SKM-1 (cell line): ENCODE measurements around the gene RPL37A.
"Not testable (repeated sequence)": the region's sequence is repeated elsewhere in the genome, so short reads cannot be mapped to it uniquely, and the experiment has no call there.

Experiments
- DNase-seq: peaks from one replicate; lab custom pipeline; 2025; ENCODE audit not compliant: unreplicated experiment; lab: John Stamatoyannopoulos, UW

RPL37A gene

DNA sequence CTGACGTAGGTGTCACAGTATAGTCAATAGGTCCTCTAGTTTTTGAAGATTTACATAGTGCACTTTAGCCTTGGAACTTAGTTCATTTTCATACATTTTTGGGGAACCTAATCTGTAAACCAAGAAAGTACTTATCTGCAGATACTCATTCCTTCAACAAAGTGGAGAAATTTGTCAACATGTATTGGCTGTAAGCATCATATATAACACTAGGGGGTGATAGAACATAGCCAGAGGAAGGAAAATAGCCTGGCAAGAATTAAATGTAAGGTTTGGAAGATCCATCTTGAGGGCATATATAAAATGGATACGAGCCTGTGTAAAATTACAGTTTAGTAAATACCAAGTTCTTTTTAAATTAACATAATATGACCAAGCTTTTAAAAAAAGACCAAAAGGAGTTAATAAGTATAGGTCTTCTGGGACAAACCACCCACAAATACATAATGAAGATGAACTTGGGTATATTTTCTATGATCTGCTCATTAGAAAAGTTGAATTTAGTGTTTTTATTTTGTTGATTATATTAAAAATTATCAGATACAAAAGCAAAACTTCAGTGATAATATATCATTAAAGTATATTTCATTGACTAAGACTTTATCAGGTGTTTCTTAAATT, 18.2 kb downstream of the RPL37A start:
- DNase-seq, result peak; percentile 53

DNA sequence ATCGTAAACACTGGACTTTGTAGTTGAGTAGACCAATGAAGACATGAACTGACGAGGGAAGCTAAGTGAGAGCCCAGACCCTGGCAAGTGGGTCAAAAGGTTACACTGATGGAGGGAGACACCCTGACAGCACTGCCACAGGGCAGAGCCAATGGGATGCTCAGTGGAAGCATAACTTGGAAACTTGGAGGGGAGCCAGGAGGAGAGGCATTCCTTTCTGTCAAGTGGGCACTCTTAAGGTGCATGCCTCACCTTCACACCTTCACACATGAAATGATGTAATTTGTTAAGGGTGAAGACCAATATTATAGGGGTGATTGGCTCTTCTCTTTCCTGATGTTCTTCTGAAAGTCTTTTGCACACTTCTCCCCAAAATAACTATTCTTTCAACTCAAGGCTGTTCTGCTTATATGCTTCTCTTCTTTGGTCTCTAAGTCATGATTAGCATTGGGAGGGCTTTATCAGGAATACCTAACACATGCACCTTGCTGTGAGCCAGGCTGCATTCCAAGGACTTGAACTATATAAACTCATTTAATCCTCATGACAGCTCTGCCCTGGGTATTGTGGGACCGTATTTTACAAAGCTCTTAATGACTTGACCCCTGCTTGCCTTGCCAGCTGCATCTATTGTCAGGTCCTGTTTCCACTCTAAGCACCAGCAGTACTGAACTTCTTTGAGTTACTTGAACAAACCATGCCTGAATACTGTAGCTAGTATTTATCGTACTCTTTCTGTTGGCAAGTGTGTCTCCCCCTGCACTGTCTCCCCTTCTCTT, 19.0 kb downstream of the RPL37A start:
- no peak for DNase-seq

DNA sequence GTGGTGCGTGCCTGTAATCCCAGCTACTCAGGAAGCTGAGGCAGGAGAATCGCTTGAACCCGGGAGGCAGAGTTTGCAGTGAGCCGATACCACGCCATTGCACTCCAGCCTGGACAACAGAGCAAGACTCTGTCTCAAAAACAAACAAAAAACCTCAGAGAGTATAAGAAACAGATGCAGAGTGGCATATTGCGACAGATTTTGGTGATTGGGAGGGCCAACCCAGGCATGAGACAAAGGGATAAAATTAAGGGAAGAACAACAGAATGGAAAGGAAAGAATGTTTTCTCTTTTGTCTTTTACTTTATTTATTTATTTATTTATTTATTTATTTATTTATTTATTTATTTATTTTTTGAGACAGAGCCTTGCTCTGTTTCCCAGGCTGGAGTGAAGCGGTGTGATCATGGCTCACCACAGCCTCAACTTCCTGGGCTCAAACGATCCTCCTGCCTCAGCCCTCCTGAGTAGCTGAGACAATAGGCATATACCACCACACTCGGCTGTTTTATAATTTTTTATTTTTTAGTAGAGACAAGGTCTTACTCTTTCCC, 20.0 kb downstream of the RPL37A start:
- DNase-seq, result not testable (repeated sequence)

DNA sequence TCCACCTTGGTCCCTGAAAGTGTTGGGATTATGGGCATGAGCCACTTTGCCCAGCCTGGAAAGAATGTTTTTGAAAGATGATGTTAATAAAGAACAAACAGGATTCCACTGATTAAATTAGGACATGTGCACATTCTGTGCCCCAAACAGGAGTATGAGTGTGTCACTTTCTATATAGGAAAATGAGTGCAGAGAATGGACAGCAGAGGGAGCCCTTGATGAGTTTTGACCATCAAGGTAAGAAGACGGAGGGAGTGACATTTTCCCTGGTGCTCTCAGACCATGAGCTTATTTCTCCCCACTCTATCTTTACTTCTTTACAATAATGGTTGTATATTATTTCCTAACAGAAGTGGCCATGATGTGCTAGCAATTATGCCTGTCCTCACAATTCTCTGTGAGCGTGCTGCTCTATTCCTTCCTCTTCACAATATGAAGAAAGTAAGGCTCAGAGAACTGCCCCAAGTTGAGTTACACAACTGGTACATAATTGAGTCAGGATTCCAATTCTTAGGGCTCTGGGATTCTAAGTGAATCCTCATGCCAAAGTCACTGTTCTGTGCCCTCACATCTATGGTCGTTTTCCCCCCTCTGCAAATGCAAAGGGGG, 20.6 kb downstream of the RPL37A start:
- DNase-seq, result peak; percentile 44

DNA sequence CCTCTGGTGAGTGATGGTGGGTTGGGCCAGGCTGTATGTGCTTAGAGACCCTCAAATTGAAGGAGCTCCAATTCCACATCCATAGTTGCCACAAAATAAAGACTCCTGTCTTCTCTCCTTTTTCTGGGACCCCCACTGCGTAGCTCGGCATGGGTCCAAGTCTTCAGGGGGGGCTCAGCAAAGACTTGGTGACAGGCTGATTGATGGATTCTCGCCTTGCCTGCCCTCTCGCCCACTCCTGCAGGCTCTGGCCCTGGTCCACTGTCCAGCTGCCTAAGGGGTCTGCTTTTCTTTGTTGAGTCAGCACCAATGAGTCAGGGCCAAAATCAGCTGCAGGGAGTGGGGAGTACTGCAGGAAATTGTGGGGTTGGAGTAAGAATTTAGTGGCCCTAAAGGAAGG, 21.5 kb downstream of the RPL37A start:
- DNase-seq, result no peak

DNA sequence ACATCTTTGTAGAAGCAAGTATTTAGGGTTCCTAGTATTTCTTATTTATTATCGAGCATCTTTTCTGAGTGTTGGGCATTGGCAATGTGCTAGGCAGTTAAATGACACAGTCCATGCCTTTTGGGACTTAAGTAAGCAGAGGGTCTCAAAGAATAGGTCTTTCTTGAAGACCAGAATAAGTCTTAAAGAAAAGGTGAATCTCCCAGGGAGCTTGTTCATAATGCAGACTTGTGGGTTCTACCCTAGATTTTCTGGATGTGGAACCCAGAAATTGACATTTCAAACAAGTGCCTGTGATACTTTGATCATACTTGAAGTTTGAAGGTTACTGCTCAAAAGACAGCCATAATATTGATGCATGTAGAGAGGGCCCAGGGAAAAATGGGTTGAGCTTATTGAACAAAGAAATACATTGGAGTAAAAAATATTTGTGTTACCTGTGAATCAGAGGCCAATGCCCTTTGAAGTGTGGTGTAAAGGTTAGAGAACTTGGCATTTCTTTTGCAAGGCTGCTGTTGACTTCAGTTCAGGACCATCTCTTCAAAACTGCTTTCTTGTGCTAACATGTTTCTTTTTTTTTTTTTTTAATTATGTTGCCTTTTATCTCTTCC, 24.4 kb downstream of the RPL37A start:
- DNase-seq, result no peak

DNA sequence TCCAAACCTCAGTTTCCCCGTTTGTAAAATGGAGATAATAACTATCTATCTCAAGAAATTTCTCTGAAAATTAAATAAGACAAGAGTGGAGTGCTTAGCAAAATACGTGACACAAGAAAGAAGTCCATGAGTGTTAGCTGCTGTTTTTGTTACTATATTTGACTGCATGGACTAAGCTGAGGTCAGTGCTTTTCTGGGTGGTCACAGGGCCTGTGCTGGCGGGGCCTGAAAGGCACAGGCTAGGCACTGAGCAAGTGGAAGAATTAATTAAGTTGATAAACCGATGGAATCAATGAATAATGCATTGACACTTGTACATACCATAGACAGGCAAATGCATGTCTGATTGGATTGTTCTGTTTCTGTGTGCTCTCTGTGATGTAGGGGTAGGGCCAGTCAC, 27.3 kb downstream of the RPL37A start:
- no peak for DNase-seq

DNA sequence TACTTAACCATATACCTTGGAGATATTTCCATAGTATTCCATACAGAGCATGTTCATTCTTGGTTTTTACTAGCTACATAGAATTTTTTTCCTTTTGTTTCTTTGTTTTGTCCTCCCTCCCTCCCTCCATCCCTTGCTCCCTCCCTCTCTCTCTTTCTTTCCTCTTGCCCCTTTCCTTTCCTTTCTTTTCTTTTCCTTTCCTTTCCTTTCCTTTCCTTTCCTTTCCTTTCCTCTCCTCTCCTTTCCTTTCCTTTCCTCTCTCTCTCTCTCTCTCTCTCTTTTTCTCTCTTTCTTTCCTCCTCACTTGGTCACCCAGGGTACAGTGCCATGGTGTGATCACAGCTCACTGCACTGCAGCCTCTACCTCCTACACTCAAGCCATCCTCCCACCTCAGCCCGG, 28.3 kb downstream of the RPL37A start:
- DNase-seq, result no peak

DNA sequence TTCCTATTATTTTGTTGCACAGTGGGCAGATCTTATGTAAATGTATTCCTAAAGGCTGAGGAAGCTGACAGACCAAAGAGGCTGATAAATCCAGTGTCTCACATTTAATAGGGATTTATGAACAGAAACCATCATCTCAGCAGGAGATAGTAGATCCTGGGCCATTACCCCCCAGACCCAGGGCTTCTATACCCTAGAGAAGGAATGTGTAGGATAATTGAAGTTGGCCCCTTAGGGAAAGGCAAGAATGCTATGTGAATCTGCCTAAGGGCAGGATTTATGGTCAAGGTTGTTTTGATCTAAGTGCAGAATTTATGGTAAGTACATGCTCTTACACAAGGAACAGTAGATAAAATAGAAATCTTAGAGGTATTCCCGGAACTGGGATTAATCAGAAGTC, 29.0 kb downstream of the RPL37A start:
- no peak for DNase-seq

DNA sequence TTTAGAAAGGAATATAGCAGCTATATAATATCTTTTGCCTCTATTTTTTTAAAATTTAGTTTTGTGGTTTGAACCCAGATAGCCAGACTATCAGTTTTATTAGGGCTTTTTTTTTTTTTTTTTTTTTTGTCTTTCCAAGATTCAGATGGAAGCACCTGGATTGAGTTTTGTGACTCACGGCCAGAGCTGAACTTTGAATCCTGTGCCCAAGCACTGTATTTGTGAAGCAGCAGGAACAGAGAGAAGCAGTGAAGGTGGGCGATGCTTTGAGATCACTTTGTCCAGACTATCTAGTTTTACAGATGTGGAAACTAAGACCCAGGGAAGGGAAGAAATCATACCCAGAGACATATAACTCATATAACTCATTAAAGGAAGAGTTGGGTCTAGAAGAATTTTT, 33.9 kb downstream of the RPL37A start:
- DNase-seq, result no peak

DNA sequence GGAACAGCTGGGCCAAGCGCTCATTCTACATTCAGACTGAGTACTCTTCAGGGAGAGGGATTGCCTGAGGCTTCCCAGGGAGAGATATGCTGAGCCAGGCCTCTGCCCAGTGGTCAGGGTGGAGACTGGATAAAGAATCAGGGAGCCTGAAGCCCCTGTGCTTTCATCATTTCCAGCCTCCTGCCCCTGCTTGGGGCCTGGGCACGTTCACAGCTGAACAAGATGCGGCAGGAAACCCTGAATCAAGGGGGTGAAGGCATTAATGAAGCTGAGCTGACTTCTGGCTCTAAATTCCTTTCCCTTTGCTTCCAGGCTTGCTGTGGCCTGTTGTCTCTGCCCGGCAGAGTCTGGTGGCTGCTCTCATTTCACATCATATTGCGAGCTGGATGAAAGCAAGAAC, 35.0 kb downstream of the RPL37A start:
- DNase-seq, result no peak

DNA sequence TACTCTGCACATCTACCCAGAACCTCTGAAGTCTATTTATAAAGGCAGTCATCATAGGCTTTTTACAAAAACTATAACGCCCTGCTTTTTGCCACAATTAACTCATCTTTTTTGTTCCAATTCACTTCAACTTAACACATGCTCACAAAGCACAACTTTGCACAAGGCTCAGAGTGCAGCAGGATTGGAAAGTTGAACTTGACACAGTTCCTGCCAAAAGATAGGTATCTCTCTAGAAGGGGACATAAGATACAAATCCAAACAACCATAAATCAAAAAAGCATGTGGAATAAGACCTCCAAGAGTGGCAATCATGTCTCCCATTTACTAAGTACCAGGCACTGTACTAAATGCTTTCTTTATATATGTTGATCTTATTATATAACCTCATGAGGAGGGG, 36.2 kb downstream of the RPL37A start:
- DNase-seq, result no peak

DNA sequence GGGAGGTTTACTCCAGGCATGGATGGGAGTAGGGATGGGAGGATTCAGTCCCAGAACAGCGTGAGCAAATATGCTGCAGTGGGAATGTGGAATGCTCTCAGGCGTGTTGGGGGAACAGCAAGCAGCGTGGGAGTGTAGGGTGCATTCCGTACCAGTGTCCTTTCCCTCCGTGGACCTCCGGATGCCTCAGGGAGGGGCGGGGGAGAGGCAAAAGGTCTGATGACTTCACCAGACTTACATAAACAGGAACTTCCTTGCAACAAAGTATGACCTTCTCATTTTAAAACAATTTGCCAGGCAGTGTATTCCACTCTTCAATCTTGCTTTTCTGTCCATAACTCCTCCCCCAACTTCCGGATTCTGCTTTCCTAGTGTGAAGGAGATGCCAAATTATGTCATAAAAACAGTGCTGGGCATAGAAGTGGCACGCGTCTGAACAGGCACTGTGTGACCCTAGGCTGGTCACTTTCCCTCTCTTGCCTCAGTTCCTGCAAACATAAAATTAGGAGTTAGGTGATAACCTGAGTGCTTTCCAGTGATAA, 36.9 kb downstream of the RPL37A start:
- DNase-seq, result peak; percentile 14

DNA sequence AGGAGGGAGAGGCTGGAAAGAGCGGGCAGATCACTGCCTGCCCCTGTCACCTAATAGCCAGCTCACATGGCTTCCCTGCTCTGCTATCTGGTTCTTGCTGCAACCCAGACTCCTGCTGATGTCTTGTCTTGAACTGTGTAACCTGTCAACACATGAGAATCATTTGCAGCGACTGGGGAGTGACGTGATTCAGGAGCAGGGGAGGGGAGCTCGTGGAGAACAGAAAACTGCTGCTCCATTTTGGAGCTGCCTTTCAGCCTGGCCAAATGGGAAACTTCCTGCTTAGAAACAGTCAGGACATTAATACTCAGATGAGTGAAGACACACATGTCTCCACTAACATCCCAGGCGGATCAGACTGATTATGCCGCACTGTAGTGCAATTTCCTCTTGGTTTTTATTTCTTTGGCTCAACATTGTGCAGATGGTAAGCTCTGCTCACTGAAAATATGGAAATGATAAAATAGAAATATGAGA, 38.1 kb downstream of the RPL37A start:
- DNase-seq, result no peak

DNA sequence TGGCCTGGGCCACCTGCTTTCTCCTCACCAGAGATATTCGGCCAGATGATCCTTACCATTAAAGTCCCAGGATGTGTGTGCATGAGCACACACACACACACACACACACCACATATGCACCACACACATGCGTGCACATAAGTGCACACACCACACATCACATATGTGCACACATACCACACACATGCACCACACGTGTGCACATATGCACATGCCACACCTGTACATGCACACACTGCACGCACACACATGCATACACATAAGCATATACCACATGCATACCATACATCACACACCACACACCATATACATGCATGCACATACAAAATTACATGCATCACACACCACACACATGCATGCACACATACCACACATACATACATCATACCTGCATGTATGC, 38.7 kb downstream of the RPL37A start:
- no peak for DNase-seq

DNA sequence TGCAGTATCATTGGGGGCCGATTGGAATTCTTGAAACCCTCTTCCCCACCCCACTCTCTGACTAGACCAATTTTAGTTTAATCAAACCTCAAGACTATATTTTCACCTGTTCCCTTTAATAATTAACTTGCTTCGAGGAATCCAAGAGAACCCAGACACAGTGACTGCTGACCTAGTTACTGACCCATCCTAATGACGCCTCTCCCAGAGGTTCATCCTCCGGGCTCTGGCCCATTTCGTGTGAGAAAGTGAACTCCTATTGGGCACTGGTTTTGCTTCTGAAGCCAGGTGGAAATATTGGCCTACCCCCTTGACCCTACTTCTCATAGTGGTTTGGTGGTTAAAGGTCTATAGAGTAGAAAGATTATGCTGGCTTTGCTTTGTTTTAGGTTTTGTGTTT, 39.9 kb downstream of the RPL37A start:
- DNase-seq, result no peak

DNA sequence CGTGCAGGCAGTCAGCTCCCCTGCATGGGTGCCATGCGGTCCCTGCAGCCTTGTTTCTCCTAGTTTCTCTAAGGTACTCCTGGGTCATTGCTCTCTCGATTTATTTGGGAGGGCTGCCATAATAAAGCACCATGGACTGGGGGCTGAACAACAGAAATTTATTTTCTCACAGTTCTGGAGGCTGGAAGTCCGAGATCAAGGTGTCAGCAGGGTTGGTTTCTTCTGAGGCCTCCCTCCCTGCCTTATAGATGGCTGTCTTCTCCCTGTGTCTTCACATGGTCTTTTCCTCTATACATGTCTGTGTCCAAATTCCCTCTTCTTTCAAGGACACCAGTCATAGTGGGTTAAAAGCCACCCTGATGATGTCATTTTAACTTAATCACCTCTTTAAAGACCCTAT, 40.5 kb downstream of the RPL37A start:
- DNase-seq, result no peak

DNA sequence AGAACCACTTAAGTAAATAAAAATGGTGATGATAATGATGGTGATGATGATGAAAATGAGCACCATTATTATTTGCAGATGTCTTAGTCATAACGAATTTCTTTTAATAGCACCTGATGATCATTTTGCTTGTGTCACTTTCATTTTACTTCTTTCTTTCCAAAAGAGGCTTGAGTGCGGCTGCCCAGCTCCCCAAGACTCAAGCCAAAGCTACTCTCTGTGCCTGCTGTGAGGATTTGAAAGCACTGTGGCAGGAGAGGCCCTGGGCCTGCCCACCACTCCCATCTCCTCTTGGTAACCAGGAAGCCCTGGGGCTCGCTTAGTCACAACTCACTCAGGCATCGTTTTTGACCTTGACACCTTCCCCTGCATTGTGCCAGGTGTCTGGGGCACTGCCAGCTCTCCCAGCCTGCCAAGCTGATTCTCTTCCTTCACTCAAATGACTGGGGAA, 41.2 kb downstream of the RPL37A start:
- no peak for DNase-seq

DNA sequence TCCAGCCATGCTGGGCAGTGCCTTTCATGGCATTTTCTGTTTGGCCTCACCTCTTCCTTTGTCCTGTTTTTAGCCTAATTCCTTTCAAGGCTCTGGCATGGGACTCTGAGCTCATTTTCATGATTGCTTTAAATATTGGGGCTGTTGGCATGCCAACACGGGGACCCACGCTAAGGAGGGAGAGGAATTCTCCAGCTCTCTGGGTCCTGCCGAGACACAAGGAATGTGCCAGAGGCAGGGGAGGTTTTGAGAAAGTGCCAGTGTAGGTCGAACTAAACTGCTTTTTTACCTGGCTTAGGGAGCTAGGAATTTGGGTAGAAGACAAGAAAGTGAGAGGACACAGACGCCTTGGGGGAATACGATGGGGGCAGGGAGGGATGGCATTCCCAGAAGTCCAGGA, 42.3 kb downstream of the RPL37A start:
- no peak for DNase-seq

DNA sequence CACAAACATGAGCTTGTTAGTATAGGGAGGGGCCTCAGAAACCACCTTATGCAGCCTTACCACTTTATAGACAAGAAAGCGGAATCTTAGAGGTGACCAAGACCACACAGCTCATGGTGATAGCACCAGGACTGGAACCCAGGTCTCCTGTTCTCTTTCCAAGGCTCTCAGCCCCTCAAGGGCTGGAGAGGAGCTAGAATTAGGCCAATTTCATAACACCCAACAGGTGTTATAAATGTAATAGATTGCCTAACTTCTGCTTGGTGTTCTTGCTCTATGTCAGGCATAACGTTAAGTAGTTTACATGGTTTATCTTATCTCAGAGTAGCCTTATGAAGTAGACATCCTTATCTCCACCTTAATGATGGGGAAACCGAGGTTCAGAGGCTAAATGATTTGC, 42.9 kb downstream of the RPL37A start:
- DNase-seq, result no peak

DNA sequence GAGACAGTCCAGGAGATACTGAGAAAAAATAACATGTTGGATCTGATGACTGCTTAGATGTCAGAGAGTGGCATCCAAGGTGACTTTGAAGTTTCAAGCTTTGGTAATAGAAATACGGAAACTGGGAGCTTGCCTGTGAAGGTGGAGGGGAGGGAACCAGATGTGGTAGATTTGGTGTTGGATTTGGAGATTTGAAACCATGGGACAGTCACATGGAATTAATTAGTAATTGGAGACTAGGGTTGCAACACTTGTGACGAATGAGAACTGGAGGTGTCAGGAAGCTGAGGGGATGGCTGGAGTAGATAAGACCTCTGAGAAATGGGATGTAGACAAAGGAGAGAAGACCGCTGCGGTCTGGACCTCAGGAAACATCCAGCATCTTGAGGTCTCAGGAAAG, 46.7 kb downstream of the RPL37A start:
- DNase-seq, result no peak
